GM19463 (cell line): ENCODE measurements around the gene SFT2D1.

Experiments
- ATAC-seq: cut with Tn5 transposase; IDR thresholded peaks from one replicate; pipeline ENCODE4 v1.9.1; 2021; ENCODE audit warnings: mild to moderate bottlenecking, moderate library complexity; ENCODE audit not compliant: unreplicated experiment

Gene SFT2D1

GRCh38 chr6:166308769-166309589 is 33.4 kb downstream of the SFT2D1 start:
- no peak for ATAC-seq

GRCh38 chr6:166308033-166308768 is 34.1 kb downstream of the SFT2D1 start, which contains the start of gene PRR18:
Gene PRR18, minus strand, starts transcription at chr6:166308392. Its CDS starts 250 bp downstream, at chr6:166308142.
- peak; percentile 47 for ATAC-seq

- peak; percentile 20 for ATAC-seq
These were observed 35.0 kb downstream of the SFT2D1 start for GRCh38 chr6:166307082-166308032.

GRCh38 chr6:166306378-166307081 is 35.8 kb downstream of the SFT2D1 start:
- ATAC-seq: no peak

- no peak for ATAC-seq
These were observed 36.7 kb downstream of the SFT2D1 start for GRCh38 chr6:166305562-166306117.

DNA sequence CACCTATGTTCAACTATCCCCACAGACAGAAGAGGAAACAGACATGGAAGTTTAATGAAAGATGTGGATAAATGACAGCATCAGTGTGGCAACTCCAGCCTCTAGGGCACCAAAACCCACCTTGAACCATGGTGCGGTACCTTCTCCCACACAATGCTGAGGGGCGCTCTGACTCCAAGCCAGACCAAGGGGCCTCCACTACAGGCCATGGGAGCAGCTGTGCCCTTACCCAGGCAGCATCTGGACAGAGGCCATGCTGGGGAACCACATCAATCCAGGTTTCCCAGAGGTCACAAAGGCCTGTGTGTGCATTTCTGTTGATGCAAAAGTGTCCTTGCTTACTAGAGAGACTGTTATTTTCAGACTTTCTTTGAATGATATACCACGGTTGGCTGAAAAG is 38.2 kb downstream of the SFT2D1 start:
- ATAC-seq: no peak

DNA sequence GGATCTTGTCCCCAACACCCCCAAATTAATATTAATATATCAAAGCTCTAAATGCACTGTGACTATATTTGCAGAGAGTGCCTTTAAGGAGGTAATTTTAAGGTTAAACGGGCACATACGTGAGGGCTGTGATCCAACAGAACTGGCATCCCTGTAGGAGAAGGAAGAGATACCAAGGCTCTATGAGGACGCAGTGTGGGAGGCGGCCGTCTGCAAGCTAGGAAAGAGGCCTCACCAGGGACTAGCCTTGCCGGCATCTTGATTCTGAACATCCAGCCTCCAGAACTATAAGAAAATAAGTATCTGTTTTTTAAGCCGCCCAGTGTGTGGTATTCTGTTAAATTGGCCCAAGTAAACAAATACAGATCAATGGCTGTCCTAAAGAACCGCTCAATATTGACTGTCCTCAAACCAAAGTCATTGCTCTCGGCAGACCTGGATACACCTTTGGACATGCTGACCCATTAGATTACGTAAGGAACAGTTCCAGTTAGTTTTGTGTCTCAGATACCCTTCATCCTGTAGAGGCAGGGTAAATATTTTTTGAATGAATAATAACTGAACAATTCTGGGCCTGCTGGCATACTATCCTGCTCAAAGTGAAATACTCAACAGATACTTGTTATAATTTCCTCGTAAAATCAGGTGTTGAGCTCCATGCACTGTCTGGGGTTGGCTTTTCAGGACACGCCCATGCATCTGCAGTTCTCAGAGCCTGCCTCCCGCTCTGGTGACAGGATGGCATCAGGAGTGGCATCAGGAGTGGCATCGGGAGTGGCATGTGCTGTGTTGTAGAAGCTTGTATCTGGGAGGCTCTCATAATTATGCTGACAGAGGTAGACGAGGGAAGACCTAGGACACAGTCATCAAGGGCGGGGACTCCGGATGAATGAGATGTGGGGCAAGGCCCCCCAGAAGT is 40.5 kb downstream of the SFT2D1 start:
- ATAC-seq: no peak

- ATAC-seq: no peak
These were observed 41.9 kb downstream of the SFT2D1 start for GRCh38 chr6:166300357-166300987.

GRCh38 chr6:166297606-166298005 is 44.7 kb downstream of the SFT2D1 start:
- ATAC-seq: no peak

- ATAC-seq: no peak
These were observed 46.1 kb downstream of the SFT2D1 start for GRCh38 chr6:166296035-166296883.

- no peak for ATAC-seq
These were observed 48.4 kb downstream of the SFT2D1 start for GRCh38 chr6:166293731-166294584.

DNA sequence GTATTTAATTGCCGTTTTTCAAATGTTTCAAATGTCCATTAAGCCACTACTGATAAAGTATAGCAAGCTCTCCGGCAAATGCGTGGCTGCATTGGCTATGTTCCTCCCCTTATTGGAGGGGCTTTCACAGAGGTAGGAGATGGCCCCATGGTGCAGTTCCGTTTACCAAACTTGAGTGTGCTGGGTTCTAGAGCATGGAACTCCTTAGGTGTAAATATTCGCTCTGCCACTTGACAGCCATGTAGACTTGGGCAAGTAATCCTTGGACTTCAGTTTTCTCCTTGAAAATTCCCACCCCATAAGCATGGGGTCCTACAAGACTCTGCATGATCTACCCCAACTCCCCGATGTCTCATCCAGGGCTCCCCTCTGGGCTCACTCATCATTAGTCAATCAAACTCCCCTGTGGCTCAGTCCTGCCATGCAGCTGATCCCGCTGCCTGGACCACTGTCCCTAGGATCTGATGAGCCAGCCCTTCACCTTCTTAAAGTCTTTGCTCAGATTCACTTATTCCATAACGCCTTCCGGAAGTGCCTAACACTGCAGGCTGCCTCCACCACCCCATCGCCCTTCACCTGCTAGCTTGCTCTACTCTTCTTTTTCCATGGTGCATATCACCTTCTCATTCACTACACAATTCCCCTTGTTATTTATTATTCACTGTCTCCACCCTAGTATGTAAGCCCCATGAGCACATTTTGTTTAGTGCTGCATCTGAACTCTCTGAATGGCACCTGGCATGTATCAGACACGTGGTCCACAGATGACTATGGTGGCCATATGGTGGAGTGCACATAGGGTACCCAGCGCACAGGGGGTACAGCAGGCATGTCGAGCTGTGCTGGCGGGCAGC is 52.9 kb downstream of the SFT2D1 start:
- no peak for ATAC-seq

DNA sequence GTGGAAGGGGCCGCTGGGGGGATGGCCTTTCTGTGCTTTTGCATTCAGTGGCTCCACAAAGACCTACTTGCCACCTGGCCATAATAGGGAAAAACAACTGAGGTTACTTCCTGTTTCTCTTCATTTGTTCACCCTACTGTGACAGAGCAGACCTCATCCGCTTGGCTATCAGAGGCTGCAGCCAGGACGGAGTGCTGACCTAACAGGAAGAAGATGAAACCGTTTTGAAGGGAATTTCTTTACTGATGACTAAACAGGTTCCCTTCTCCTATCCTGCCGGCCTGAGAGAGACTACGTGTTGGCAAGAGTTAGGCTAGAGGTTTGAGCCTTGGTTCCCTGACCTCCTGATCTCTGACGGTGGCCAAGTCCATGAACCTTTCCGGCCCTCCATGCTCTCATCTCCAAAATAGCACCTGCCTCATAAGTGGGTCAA is 55.5 kb downstream of the SFT2D1 start:
- ATAC-seq: peak; percentile 95

- no peak for ATAC-seq
These were observed 57.1 kb downstream of the SFT2D1 start for GRCh38 chr6:166285233-166285632.

GRCh38 chr6:166284640-166285039 is 57.7 kb downstream of the SFT2D1 start:
- no peak for ATAC-seq
